Prostate gland (tissue), 2 donors: ENCODE measurements around the gene SPTBN5.
A peak's percentile ranks its signal among the peaks of the same experiment; 100 is the strongest.

Experiments used
- POLR2A ChIP-seq: fragments of 450-650 bp; IDR thresholded peaks from one replicate; pipeline ENCODE4 v1.6.1; 2016; ENCODE audit warnings: antibody characterized with exemption, mild to moderate bottlenecking
- POLR2AphosphoS5 ChIP-seq: sonication (generic); formaldehyde crosslinking; IDR thresholded peaks from one replicate; pipeline ENCODE4 v1.6.1; 2017; ENCODE audit warnings: antibody characterized with exemption
- TF ChIP-seq, protein P1 (sequence below), 4 experiments: fragments of 200-600 bp in 2 of 4; fragments of 450-650 bp in 2 of 4; sonication (generic) in 2 of 4; IDR thresholded peaks; 1 replicate in 3 of 4; 2 replicates in 1 of 4; pipeline ENCODE4 v1.5.1; 2016 to 2019; ENCODE audit warnings: antibody characterized with exemption in 4 of 4, mild to moderate bottlenecking in 2 of 4, moderate library complexity in 2 of 4

DNA sequence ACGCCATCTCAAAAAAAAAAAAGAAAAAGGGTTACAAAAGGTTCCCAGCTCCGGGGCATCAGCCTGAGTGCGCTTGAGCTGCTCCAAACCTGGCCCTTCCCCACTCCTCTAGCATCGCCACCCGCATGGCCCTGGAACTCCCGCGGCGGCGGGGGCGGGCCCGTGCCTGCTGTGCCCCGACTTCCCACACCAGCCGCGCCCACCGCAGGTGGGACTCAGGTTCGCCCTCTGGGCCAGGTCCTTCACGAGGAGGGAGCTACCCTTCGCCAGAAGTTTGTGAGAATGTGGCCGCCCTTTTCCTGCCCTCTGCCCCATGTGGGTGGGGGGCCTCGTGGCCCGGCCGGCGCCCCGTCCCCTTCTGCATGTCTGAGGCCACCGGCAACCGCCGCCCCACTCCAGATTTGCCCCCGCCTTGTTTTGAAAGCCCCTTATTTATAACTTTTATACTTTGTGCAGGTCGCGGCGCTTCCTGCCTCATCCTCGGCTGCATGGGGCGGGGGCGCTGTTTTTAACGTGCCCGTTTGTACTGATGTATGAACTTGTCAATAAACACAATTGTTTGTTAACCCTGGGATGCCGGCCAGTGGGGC is 66.5 kb downstream of the SPTBN5 start:
- TF ChIP-seq, protein P1, sequence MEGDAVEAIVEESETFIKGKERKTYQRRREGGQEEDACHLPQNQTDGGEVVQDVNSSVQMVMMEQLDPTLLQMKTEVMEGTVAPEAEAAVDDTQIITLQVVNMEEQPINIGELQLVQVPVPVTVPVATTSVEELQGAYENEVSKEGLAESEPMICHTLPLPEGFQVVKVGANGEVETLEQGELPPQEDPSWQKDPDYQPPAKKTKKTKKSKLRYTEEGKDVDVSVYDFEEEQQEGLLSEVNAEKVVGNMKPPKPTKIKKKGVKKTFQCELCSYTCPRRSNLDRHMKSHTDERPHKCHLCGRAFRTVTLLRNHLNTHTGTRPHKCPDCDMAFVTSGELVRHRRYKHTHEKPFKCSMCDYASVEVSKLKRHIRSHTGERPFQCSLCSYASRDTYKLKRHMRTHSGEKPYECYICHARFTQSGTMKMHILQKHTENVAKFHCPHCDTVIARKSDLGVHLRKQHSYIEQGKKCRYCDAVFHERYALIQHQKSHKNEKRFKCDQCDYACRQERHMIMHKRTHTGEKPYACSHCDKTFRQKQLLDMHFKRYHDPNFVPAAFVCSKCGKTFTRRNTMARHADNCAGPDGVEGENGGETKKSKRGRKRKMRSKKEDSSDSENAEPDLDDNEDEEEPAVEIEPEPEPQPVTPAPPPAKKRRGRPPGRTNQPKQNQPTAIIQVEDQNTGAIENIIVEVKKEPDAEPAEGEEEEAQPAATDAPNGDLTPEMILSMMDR (IDR thresholded peaks at IDR 0.05): peak in 1 of 4 experiments; percentile 19
- no peak for TF ChIP-seq POLR2AphosphoS5
- TF ChIP-seq POLR2A: no peak
